IPS-18a (cell line): ENCODE results near the gene HEPH.

Experiments used
- H3K27ac ChIP-seq: one replicate; pipeline ENCODE4 v1.5.1; 2013; ENCODE audit warnings: low read length
- H3K27me3 ChIP-seq: one replicate; pipeline ENCODE4 v1.6.1; 2013; ENCODE audit warnings: mild to moderate bottlenecking, low read length; ENCODE audit not compliant: control insufficient read depth, insufficient read depth
- H3K36me3 ChIP-seq: one replicate; pipeline ENCODE4 v1.6.1; 2013; ENCODE audit warnings: low read depth, low read length; ENCODE audit not compliant: control insufficient read depth
- H3K4me1 ChIP-seq: one replicate; pipeline ENCODE4 v1.6.1; 2013; ENCODE audit warnings: low read depth, low read length; ENCODE audit not compliant: control insufficient read depth
- H3K4me3 ChIP-seq: one replicate; pipeline ENCODE4 v1.5.1; 2013; ENCODE audit warnings: low read length
- H3K9ac ChIP-seq: one replicate; pipeline ENCODE4 v1.6.1; 2013; ENCODE audit warnings: mild to moderate bottlenecking, low read length, moderate library complexity
- H3K9me3 ChIP-seq: one replicate; pipeline ENCODE4 v1.6.1; 2013; ENCODE audit warnings: low read depth, low read length; ENCODE audit not compliant: control insufficient read depth

The HEPH gene

DNA sequence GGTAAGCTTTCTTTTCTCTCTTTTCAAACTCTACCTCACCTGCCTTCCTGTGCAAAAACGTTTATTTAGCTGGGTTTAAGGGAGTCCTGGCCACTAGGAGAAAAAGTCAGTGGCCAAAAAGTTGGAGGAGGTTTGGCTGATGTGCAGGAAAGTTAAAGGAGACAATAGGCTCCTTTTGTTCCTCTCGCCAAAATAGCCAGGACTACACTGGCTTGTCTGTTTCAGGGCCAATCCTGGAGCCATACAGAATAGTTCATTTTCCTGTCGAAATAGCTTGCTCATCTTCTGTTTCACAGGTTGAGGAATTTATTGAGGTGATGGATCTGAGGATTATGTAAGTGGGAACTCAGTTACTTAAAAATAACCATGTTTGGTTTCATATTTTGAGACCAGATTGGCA, 423 bp downstream of the HEPH start:
- Histone ChIP-seq H3K9me3 (peaks cover 18% of the 10 kb centered on the region), H3K27ac (peak overlapping the region; percentile 15), H3K27me3 (no peaks in the 10 kb centered on the region), H3K4me1 (no peaks in the 10 kb centered on the region), H3K9ac (peak overlapping the region; percentile 63), H3K36me3 (peaks cover 5% of the 10 kb centered on the region), H3K4me3 (peak overlapping the region; percentile 78)

DNA sequence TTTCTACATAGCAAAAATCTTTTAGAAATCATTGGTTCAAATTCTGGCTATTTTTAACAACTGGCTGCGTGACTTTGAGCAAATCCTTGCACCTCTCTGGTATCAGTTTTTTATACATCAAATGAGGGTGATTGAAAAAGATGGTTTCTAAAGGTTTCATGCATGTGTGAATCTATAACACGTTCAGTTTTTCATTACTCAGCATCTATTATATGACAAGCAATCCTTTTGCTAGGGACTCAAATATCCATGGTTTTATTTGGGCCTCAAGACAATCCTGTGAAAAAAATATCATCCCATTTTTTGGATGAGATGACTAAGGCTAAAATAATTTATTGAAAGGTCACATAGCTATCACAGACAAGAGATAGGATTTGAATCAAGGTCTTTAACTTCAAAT, 884 bp downstream of the HEPH start:
- Histone ChIP-seq H3K27me3 (no peaks in the 10 kb centered on the region), H3K27ac (no peak overlapping the region), H3K9me3 (peaks cover 18% of the 10 kb centered on the region), H3K4me1 (no peaks in the 10 kb centered on the region), H3K4me3 (peak overlapping the region; percentile 78), H3K36me3 (peaks cover 5% of the 10 kb centered on the region), H3K9ac (peak overlapping the region; percentile 63)

DNA sequence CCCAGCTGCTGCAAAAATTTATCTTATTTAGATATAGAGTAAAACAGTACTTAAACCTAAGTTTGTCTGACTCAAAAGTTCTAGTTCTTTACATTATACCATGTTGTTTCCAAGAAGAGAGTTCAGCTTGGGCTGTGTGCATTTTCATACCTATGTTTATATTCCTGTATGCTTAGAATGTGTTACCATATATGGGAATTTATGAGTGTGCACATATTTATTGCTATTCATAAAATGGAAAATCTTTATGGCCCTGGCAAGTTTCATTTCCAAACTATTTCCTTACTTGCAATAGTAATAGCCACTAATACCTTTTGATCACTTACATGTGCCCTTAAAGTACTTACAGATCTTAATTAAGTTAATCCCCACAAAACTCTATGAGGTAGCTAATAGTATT, 2.6 kb downstream of the HEPH start:
- peaks cover 5% of the 10 kb centered on the region for H3K36me3 ChIP-seq
- H3K27me3 ChIP-seq = no peaks in the 10 kb centered on the region
- H3K4me3 ChIP-seq = no peak overlapping the region
- H3K27ac ChIP-seq = no peak overlapping the region
- H3K9ac ChIP-seq = no peak overlapping the region
- H3K4me1 ChIP-seq = no peaks in the 10 kb centered on the region
- H3K9me3 ChIP-seq = peaks cover 20% of the 10 kb centered on the region

DNA sequence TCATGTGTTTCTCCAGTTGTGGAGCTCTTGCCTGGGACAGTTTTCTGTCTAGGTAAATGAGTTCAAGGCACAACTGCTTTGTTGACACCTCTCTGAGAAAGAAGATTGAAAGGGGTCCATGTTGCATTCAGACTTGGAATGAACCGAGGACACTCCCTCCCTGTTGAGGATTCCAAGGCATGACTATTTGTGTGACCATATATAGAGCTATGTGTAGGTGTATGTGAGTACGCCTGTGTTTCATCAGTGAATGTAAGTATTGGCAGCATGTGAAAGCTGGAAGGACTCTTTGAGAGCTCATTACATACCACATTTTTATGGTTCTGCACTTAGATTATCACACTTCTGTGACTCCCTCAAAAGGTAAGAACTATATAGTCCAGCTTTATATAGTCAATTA, 3.4 kb downstream of the HEPH start:
- Histone ChIP-seq H3K9me3 (peaks cover 24% of the 10 kb centered on the region), H3K4me3 (no peak overlapping the region), H3K27me3 (no peaks in the 10 kb centered on the region)

DNA sequence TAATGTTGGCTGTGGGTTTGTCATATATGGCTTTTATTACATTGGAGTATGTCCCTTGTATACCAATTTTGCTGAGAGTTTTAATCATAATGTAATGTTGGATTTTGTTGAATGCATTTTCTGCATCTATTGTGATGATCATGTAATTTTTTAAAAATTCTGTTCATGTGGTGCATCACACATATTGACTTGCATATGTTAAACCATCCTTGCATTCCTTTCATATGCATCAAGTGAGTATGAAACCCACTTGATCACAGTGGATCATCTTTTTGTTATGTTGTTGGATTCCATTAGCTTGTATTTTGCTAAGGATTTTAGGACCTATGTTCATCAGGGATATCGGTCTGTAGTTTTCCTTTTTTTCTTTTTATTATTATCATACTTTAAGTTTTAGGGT, 12.1 kb downstream of the HEPH start:
- H3K36me3 ChIP-seq = peaks cover 22% of the 10 kb centered on the region
- H3K9me3 ChIP-seq = peaks cover 44% of the 10 kb centered on the region
- no peak overlapping the region for H3K9ac ChIP-seq
- H3K27me3 ChIP-seq = no peaks in the 10 kb centered on the region
- no peak overlapping the region for H3K4me3 ChIP-seq
- H3K27ac ChIP-seq = no peak overlapping the region
- H3K4me1 ChIP-seq = no peaks in the 10 kb centered on the region

More for the DNA sequence above, 3.4 kb downstream of the HEPH start:
- Histone ChIP-seq H3K36me3 (peaks cover 5% of the 10 kb centered on the region), H3K9ac (no peak overlapping the region), H3K4me1 (no peaks in the 10 kb centered on the region), H3K27ac (no peak overlapping the region)

DNA sequence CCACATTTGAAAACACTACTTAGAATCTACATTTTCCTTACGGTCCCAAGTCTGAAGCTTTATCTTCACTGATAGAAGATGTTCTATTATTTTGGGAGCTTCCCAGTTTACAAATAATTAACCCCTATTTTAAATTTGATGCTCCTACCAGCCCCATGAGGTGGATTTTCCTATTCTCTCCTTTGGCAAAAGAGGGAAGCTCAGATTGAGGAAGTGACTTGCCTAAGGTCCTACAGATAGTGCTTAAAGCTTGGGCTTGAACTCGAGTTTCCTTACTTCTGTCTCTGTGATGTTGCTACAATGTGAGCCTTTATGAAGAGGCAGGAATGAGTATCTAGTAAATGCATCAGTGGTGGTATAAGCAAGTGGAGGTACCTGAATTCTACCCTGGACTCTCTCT, 27.5 kb downstream of the HEPH start:
- peaks cover 23% of the 10 kb centered on the region for H3K36me3 ChIP-seq
- H3K27ac ChIP-seq = no peak overlapping the region
- no peak overlapping the region for H3K4me3 ChIP-seq
- no peak overlapping the region for H3K9ac ChIP-seq
- H3K9me3 ChIP-seq = peaks cover 24% of the 10 kb centered on the region
- H3K27me3 ChIP-seq = no peaks in the 10 kb centered on the region
- H3K4me1 ChIP-seq = peaks cover 4% of the 10 kb centered on the region

DNA sequence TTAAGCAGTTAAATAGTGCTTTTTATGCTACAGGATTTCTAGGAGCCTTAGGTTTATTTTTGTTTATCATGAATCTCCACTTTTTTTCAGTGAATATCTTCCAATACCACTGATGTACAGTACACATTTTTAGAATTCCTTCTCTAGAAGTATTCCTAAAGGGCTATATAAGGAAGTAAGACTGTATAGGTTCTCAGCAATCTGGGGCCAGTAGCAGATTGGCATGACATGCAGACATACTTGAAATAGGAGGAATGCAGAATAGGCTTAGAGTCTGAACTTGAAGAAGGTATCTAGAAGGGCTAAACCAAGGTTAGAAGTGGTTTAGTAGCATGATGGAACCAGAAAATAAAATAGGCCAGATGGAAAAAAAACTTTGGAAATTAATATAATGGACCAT, 29.8 kb downstream of the HEPH start:
- no peaks in the 10 kb centered on the region for H3K27me3 ChIP-seq
- H3K27ac ChIP-seq = no peak overlapping the region
- H3K9ac ChIP-seq = no peak overlapping the region
- no peak overlapping the region for H3K4me3 ChIP-seq
- no peaks in the 10 kb centered on the region for H3K4me1 ChIP-seq
- peaks cover 24% of the 10 kb centered on the region for H3K9me3 ChIP-seq
- H3K36me3 ChIP-seq = peaks cover 29% of the 10 kb centered on the region

DNA sequence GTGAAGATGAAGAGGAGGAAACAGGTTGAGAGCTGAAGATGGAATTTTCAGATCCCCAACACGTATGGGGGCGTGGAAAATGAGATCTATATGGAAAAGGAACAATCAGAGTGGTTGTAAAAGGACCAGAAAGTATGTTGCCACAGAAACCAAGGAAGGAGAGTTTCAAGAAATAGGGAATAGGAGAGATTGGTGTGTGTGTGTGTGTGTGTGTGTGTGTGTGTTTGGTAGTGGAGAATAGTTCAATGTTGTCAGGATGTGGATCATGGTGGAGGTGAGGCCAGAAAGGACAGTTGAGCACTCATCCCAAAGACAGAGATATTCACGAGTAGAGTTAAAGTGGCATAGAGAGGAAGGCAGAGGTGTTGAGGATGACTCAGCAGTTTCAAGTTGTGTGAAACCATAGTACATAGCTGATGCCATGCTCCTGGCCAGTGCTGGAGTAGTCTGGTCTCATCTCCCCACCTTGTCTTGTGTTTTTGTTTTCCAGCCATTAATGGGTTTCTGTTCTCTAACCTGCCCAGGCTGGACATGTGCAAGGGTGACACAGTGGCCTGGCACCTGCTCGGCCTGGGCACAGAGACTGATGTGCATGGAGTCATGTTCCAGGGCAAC, 36.1 kb downstream of the HEPH start:
- Histone ChIP-seq H3K9me3 (peaks cover 8% of the 10 kb centered on the region), H3K4me3 (no peak overlapping the region), H3K9ac (no peak overlapping the region), H3K27ac (no peak overlapping the region), H3K36me3 (peaks cover 6% of the 10 kb centered on the region), H3K27me3 (no peaks in the 10 kb centered on the region), H3K4me1 (no peaks in the 10 kb centered on the region)

DNA sequence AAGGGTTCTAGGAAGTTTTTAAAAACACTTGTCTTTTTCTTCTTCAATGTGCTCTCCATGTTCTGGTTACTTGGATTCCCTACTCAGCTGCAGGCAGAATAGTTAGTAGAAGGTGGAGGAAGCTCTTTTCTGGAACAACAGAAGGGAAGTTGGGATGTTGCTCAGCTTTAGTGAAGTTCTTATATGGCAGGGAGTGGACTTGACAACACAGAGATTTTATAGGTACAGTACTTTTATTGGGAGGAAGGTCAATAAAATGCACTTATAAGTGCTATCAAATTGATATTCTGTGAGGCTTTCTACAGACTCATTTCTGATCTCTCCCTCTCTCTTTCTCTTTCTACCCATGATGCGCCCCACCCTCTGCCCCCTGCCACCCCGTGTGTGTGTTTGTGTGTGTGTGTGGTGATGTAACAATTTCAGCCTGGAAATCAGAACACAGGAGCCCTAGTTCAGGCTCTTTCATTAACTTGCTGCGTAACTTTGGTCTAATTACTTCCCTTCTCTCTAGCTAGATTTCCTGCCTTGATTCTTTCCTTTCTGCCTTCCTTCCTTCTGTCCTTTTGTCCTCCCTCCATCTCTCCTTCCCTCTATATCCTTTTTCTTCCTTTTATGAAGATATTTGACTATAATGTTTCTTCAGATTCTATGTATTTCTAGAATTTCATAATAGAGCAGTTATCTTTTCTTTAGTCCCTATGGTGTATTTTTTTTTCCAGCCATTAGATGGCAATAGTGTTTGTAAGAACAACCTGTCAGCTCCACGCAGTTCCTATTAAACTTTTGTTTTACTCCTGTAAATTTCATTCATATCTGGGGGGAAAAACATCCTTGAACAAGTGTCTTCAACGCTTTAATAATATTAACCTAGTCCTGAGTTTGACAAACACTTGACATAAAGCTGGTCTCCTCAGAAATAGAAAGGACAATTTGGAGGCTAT, 37.1 kb downstream of the HEPH start:
- H3K36me3 ChIP-seq = peaks cover 6% of the 10 kb centered on the region
- H3K9me3 ChIP-seq = peaks cover 8% of the 10 kb centered on the region
- H3K9ac ChIP-seq = no peak overlapping the region
- no peak overlapping the region for H3K4me3 ChIP-seq
- no peaks in the 10 kb centered on the region for H3K27me3 ChIP-seq
- H3K27ac ChIP-seq = no peak overlapping the region
- H3K4me1 ChIP-seq = no peaks in the 10 kb centered on the region

DNA sequence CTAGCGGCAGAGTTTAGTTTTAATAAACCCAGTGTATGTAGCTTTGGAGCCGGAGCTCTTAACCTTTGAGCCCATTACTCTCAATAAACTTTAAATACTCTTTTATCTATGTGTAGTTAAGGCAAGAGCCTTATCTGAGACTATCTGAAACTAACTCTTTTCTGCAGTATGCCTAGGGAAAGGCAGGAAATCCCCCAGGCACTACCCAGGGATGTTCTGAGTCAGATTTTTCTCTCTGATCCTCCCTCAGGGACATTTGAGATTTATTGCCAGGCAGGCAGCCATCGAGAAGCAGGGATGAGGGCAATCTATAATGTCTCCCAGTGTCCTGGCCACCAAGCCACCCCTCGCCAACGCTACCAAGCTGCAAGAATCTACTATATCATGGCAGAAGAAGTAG, 39.1 kb downstream of the HEPH start:
- H3K9ac ChIP-seq = no peak overlapping the region
- H3K27ac ChIP-seq = no peak overlapping the region
- no peaks in the 10 kb centered on the region for H3K27me3 ChIP-seq
- no peak overlapping the region for H3K4me3 ChIP-seq
- no peaks in the 10 kb centered on the region for H3K4me1 ChIP-seq
- H3K36me3 ChIP-seq = peaks cover 2% of the 10 kb centered on the region
- peaks cover 6% of the 10 kb centered on the region for H3K9me3 ChIP-seq

DNA sequence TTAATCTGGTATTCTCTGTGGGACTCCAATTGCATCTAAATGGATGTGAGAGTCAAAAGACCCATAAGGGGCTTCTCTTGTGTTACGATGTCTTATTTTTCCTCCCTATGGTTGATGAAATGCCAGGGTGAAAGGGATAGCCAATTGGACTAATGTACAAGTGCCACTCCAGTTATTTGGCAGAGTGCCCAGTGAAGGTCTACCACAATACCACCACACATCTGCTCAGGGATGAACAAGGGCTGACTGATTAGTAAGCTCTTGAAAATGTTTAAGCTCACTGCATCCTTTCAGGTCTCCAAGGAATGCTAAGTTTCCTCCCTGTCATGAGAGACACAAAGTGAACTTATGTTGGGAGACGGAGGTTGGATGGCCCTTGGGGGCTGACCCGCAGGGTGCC, 57.8 kb downstream of the HEPH start:
- no peaks in the 10 kb centered on the region for H3K27me3 ChIP-seq
- no peaks in the 10 kb centered on the region for H3K36me3 ChIP-seq
- no peak overlapping the region for H3K27ac ChIP-seq
- H3K4me1 ChIP-seq = no peaks in the 10 kb centered on the region
- peaks cover 15% of the 10 kb centered on the region for H3K9me3 ChIP-seq
- H3K9ac ChIP-seq = no peak overlapping the region
- H3K4me3 ChIP-seq = no peak overlapping the region

DNA sequence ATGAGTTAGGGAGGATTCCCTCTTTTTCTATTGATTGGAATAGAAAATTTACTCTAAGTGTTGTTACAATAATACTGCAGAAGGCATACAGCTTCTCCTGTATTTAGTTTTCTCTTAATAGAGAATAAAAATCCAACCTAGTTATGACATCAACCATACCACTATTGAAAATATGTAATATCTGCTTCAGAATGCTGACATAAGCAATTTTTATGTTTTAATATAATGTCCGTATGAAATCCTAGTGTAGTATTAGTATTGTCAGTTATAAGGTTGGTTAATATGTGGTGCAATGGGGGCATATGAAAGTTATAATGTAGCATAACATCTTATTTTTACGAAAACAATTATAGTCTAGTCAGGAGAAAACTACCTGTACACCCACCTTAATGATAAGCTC, 68.2 kb downstream of the HEPH start:
- Histone ChIP-seq H3K27ac (no peak overlapping the region), H3K4me3 (no peak overlapping the region), H3K9me3 (peaks cover 33% of the 10 kb centered on the region), H3K27me3 (no peaks in the 10 kb centered on the region), H3K36me3 (no peaks in the 10 kb centered on the region), H3K4me1 (no peaks in the 10 kb centered on the region), H3K9ac (no peak overlapping the region)
